Measurements from ENCODE around the gene TNK2. TPM values are rescaled to one million over a fixed set of nuclear protein-coding genes. Genes with fewer than 3 reads are reported as not detected.
"Not testable (repeated sequence)": the region's sequence is repeated elsewhere in the genome, so short reads cannot be mapped to it uniquely, and the experiment has no call there.

Gene TNK2
- 21.3 TPM for polyA plus RNA-seq (2013, experiment 1 of 2)
- polyA plus RNA-seq (2013, experiment 2 of 2), result 20.7 TPM

DNA sequence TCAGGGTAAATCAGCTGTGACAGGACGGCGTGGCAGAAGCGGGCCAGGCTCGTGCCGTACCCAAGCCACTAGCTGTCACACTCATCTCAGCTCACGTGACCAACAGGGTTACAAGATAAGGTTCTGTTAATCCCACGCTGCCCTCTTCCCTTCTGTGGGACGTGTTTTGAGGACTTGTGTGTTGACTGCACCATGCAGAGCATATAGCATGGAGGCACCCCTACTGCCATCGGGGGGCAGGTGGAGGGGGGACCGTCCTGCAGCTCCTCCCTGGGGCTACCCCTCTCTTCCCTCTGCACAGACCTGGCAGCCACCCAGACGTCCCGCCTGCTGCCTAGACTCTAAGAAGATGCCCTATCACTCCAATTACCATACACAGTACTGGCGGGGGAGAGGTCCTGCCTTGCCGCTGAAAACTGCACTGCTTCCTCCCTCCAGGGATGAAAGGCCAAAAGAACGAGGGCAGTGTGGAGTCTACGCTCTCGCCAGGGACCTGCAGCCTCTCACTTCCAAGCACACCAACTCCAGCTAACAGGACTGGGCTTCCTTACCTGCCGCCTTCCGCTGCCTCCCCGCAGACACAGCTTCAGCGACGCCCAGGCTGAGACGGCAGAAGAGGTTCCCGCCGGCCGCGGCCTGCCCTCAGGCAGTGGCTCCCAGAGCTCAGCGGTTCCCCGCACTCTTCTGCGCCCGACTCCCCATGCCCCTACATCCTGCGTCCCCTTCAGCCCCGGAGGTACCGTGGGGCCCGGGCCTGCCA lies at the start of gene TNK2:
TNK2 (minus strand) TSS at position 618 of the 760 bp plus-strand sequence. CDS start 19,963 bp downstream, outside the sequence.
- Histone ChIP-seq H3K36me3 (replicated peaks in 1 of 2; ENCODE audit: control insufficient read depth in 2 of 2, insufficient read depth in 2 of 2, low read length in 2 of 2) (no peaks in the 10 kb centered on the region), H2BK5ac (ENCODE audit: low read length) (peak within 1 kb of the TSS; percentile 13), H2BK12ac (ENCODE audit: low read length) (no peak within 1 kb of the TSS), H4K91ac (ENCODE audit: low read depth, low read length, poor library complexity) (no peak within 1 kb of the TSS), H3K4me2 (ENCODE audit: insufficient read depth, low read length, poor library complexity, severe bottlenecking) (peak within 1 kb of the TSS; percentile 92), H2BK15ac (ENCODE audit: low read length) (peak within 1 kb of the TSS; percentile 60), H3K4me1 (ENCODE audit: control insufficient read depth in 2 of 2, insufficient read depth in 1 of 2, low read depth in 1 of 2, low read length in 2 of 2) (peaks cover 17 to 20% of the 10 kb centered on the region in 2 donors), H4K8ac (ENCODE audit: low read depth, low read length) (peak within 1 kb of the TSS; percentile 88), H3K4ac (ENCODE audit: low read length) (no peak within 1 kb of the TSS), H2AK5ac (ENCODE audit: low read depth, low read length) (peak within 1 kb of the TSS; percentile 89), H3K27me3 (ENCODE audit: control insufficient read depth in 3 of 3, insufficient read depth in 3 of 3, low read depth in 1 of 3, low read length in 3 of 3) (peaks cover 0 to 11% (median 8%) of the 10 kb centered on the region in 3 experiments), H3K14ac (ENCODE audit: low read length) (peak within 1 kb of the TSS; percentile 73), H3K27ac (replicated peaks; ENCODE audit: low read length) (peak within 1 kb of the TSS; percentile 47), H3K18ac (ENCODE audit: low read length) (peak within 1 kb of the TSS; percentile 97), H2BK120ac (ENCODE audit: low read depth, low read length) (no peak within 1 kb of the TSS), H3K9ac (ENCODE audit: low read depth, low read length, poor library complexity) (peak within 1 kb of the TSS; percentile 96), H3K4me3 (ENCODE audit: low read length in 2 of 2) (peak within 1 kb of the TSS; percentile 55 to 92), H2AFZ (ENCODE audit: low read length) (peak within 1 kb of the TSS; percentile 92), H3K23ac (ENCODE audit: low read depth, low read length, poor library complexity) (peak within 1 kb of the TSS; percentile 37), H3K9me3 (replicated peaks in 1 of 2; ENCODE audit: control insufficient read depth in 2 of 2, insufficient read depth in 1 of 2, low read depth in 1 of 2, low read length in 2 of 2) (no peaks in the 10 kb centered on the region), H3K79me1 (ENCODE audit: low read depth, low read length) (peaks cover 14% of the 10 kb centered on the region)
- WGBS, 2 donors (ENCODE audit: extremely low coverage in 2 of 2, insufficient read length in 2 of 2, insufficient replicate concordance in 1 of 2), result no CpG with 5 or more reads among the region's 35 CpGs
- DNase-seq (ENCODE audit: low spot score), result no peak

GRCh38 chr3:195956577-195956976 lies 48.2 kb upstream of the TNK2 start:
- Histone ChIP-seq H3K23ac (ENCODE audit: low read depth, low read length, poor library complexity) (no peak overlapping the region), H3K36me3 (replicated peaks in 1 of 2; ENCODE audit: control insufficient read depth in 2 of 2, insufficient read depth in 2 of 2, low read length in 2 of 2) (peaks cover 0 to 17% of the 10 kb centered on the region in 2 donors), H3K14ac (ENCODE audit: low read length) (no peak overlapping the region), H3K4me3 (ENCODE audit: low read length in 2 of 2) (no peak overlapping the region), H2BK15ac (ENCODE audit: low read length) (no peak overlapping the region), H3K18ac (ENCODE audit: low read length) (no peak overlapping the region), H4K8ac (ENCODE audit: low read depth, low read length) (no peak overlapping the region), H4K91ac (ENCODE audit: low read depth, low read length, poor library complexity) (no peak overlapping the region), H3K27me3 (ENCODE audit: control insufficient read depth in 3 of 3, insufficient read depth in 3 of 3, low read depth in 1 of 3, low read length in 3 of 3) (no peaks in the 10 kb centered on the region), H2BK12ac (ENCODE audit: low read length) (no peak overlapping the region), H2BK5ac (ENCODE audit: low read length) (no peak overlapping the region), H3K4me2 (ENCODE audit: insufficient read depth, low read length, poor library complexity, severe bottlenecking) (no peak overlapping the region), H2AK5ac (ENCODE audit: low read depth, low read length) (no peak overlapping the region), H3K4ac (ENCODE audit: low read length) (no peak overlapping the region), H3K27ac (replicated peaks; ENCODE audit: low read length) (no peak overlapping the region), H3K9ac (ENCODE audit: low read depth, low read length, poor library complexity) (no peak overlapping the region), H3K4me1 (ENCODE audit: control insufficient read depth in 2 of 2, insufficient read depth in 1 of 2, low read depth in 1 of 2, low read length in 2 of 2) (no peaks in the 10 kb centered on the region), H3K9me3 (replicated peaks in 1 of 2; ENCODE audit: control insufficient read depth in 2 of 2, insufficient read depth in 1 of 2, low read depth in 1 of 2, low read length in 2 of 2) (no peaks in the 10 kb centered on the region), H3K79me1 (ENCODE audit: low read depth, low read length) (no peaks in the 10 kb centered on the region), H2AFZ (ENCODE audit: low read length) (no peak overlapping the region), H2BK120ac (ENCODE audit: low read depth, low read length) (no peak overlapping the region)
- no peak for DNase-seq (ENCODE audit: low spot score)
- no CpG with 5 or more reads among the region's 7 CpGs for WGBS, 2 donors (ENCODE audit: extremely low coverage in 2 of 2, insufficient read length in 2 of 2, insufficient replicate concordance in 1 of 2)

DNA sequence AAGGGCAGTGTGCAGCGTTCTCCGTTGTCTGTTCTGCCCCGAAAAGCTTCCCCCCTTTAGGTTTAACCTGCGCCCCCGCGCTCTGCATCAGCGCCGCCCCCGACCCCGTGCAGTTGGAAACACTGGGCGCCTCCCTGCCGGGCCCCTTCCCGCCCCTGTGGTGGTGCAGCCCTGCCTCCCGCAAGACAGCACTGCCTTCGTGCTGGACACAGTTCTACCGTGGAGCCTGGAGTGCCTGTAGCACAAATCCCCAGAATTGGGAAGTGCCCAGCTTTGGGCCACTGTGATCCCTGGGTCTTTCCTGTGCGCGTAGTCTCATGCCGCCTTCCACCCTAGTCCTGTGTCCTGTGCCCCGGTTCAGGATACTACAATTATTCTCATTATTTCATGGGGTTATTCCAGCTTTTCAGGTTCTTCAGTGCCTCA lies 47.1 kb upstream of the TNK2 start:
- not testable (repeated sequence) for H2AK5ac ChIP-seq (ENCODE audit: low read depth, low read length); H3K4me2 ChIP-seq (ENCODE audit: insufficient read depth, low read length, poor library complexity, severe bottlenecking); H3K18ac ChIP-seq (ENCODE audit: low read length); H4K91ac ChIP-seq (ENCODE audit: low read depth, low read length, poor library complexity); H3K9me3 ChIP-seq (replicated peaks in 1 of 2; ENCODE audit: control insufficient read depth in 2 of 2, insufficient read depth in 1 of 2, low read depth in 1 of 2, low read length in 2 of 2); H2BK15ac ChIP-seq (ENCODE audit: low read length); H3K4me3 ChIP-seq (ENCODE audit: low read length in 2 of 2); H3K27ac ChIP-seq (replicated peaks; ENCODE audit: low read length); H3K4me1 ChIP-seq (ENCODE audit: control insufficient read depth in 2 of 2, insufficient read depth in 1 of 2, low read depth in 1 of 2, low read length in 2 of 2); H3K23ac ChIP-seq (ENCODE audit: low read depth, low read length, poor library complexity); DNase-seq (ENCODE audit: low spot score); H3K14ac ChIP-seq (ENCODE audit: low read length); H2BK12ac ChIP-seq (ENCODE audit: low read length); H2BK5ac ChIP-seq (ENCODE audit: low read length); H3K9ac ChIP-seq (ENCODE audit: low read depth, low read length, poor library complexity); H3K27me3 ChIP-seq (ENCODE audit: control insufficient read depth in 3 of 3, insufficient read depth in 3 of 3, low read depth in 1 of 3, low read length in 3 of 3); H2AFZ ChIP-seq (ENCODE audit: low read length); H3K79me1 ChIP-seq (ENCODE audit: low read depth, low read length); H3K4ac ChIP-seq (ENCODE audit: low read length); H2BK120ac ChIP-seq (ENCODE audit: low read depth, low read length)
- peaks cover 0 to 18% of the 10 kb centered on the region in 2 donors for H3K36me3 ChIP-seq (replicated peaks in 1 of 2; ENCODE audit: control insufficient read depth in 2 of 2, insufficient read depth in 2 of 2, low read length in 2 of 2)
- no CpG with 5 or more reads among the region's 20 CpGs for WGBS, 2 donors (ENCODE audit: extremely low coverage in 2 of 2, insufficient read length in 2 of 2, insufficient replicate concordance in 1 of 2)
- peak overlapping the region; percentile 43 for H4K8ac ChIP-seq (ENCODE audit: low read depth, low read length)

DNA sequence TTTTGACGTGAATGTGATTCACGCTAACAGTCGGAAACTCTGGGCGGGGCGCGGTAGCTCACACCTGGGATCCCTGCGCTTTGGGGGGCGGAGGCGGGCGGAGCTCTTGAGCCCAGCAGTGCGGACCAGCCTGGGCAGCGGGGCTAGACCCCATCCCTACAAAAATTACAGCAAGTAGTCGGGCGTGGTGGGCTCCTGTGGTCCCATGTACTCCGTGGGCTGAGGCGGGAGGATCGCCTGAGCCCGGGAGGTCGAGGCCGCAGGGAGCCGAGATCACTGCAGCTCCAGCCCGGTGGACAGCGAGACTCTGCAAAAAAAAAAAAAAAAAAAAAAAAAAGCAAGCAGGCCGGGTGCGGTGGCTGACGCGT lies 46.4 kb upstream of the TNK2 start:
- not testable (repeated sequence) for H2BK120ac ChIP-seq (ENCODE audit: low read depth, low read length); H3K4me2 ChIP-seq (ENCODE audit: insufficient read depth, low read length, poor library complexity, severe bottlenecking); H3K23ac ChIP-seq (ENCODE audit: low read depth, low read length, poor library complexity); H2BK5ac ChIP-seq (ENCODE audit: low read length); H3K79me1 ChIP-seq (ENCODE audit: low read depth, low read length); H3K27me3 ChIP-seq (ENCODE audit: control insufficient read depth in 3 of 3, insufficient read depth in 3 of 3, low read depth in 1 of 3, low read length in 3 of 3); H4K8ac ChIP-seq (ENCODE audit: low read depth, low read length); H3K4me1 ChIP-seq (ENCODE audit: control insufficient read depth in 2 of 2, insufficient read depth in 1 of 2, low read depth in 1 of 2, low read length in 2 of 2); H4K91ac ChIP-seq (ENCODE audit: low read depth, low read length, poor library complexity); H2AK5ac ChIP-seq (ENCODE audit: low read depth, low read length); H3K27ac ChIP-seq (replicated peaks; ENCODE audit: low read length); H2BK15ac ChIP-seq (ENCODE audit: low read length); H3K9me3 ChIP-seq (replicated peaks in 1 of 2; ENCODE audit: control insufficient read depth in 2 of 2, insufficient read depth in 1 of 2, low read depth in 1 of 2, low read length in 2 of 2); DNase-seq (ENCODE audit: low spot score); H3K4ac ChIP-seq (ENCODE audit: low read length); H2BK12ac ChIP-seq (ENCODE audit: low read length); H3K18ac ChIP-seq (ENCODE audit: low read length); H3K9ac ChIP-seq (ENCODE audit: low read depth, low read length, poor library complexity); H3K14ac ChIP-seq (ENCODE audit: low read length)
- Histone ChIP-seq H3K36me3 (replicated peaks in 1 of 2; ENCODE audit: control insufficient read depth in 2 of 2, insufficient read depth in 2 of 2, low read length in 2 of 2) (peaks cover 0 to 14% of the 10 kb centered on the region in 2 donors), H2AFZ (ENCODE audit: low read length) (peak overlapping the region; percentile 80), H3K4me3 (ENCODE audit: low read length in 2 of 2) (peak overlapping the region; percentile 50 to 76)
- no CpG with 5 or more reads among the region's 27 CpGs for WGBS, 2 donors (ENCODE audit: extremely low coverage in 2 of 2, insufficient read length in 2 of 2, insufficient replicate concordance in 1 of 2)
